ENCODE results near the gene RAB40B.

RAB40B gene

GRCh38 chr17:82692268-82692667, 6.2 kb downstream of the RAB40B start:
- DNase-seq (ENCODE audit: low read depth) = no peak

- DNase-seq (ENCODE audit: low read depth) = no peak
These were observed 6.8 kb downstream of the RAB40B start for GRCh38 chr17:82691714-82692113.

GRCh38 chr17:82690786-82691489, 7.6 kb downstream of the RAB40B start:
- DNase-seq (ENCODE audit: low read depth) = no peak

- DNase-seq (ENCODE audit: low read depth) = no peak
These were observed 9.4 kb downstream of the RAB40B start for GRCh38 chr17:82689077-82689476.

GRCh38 chr17:82687871-82688270, 10.6 kb downstream of the RAB40B start:
- DNase-seq (ENCODE audit: low read depth) = no peak

- no peak for DNase-seq (ENCODE audit: low read depth)
These were observed 11.1 kb downstream of the RAB40B start for GRCh38 chr17:82687375-82687861.

- no peak for DNase-seq (ENCODE audit: low read depth)
These were observed 11.9 kb downstream of the RAB40B start for GRCh38 chr17:82686366-82687324.

- no peak for DNase-seq (ENCODE audit: low read depth)
These were observed 13.2 kb downstream of the RAB40B start for GRCh38 chr17:82685291-82685690.

GRCh38 chr17:82684228-82684841, 14.2 kb downstream of the RAB40B start:
- DNase-seq (ENCODE audit: low read depth) = no peak

GRCh38 chr17:82683534-82683933, 15.0 kb downstream of the RAB40B start:
- DNase-seq (ENCODE audit: low read depth) = no peak

GRCh38 chr17:82681547-82681946, 17.0 kb downstream of the RAB40B start:
- DNase-seq (ENCODE audit: low read depth) = no peak

GRCh38 chr17:82679586-82680465, 18.7 kb downstream of the RAB40B start:
- DNase-seq (ENCODE audit: low read depth) = no peak

GRCh38 chr17:82678265-82678891, 20.1 kb downstream of the RAB40B start:
- no peak for DNase-seq (ENCODE audit: low read depth)

- DNase-seq (ENCODE audit: low read depth) = no peak
These were observed 21.1 kb downstream of the RAB40B start for GRCh38 chr17:82677353-82677925.

GRCh38 chr17:82675476-82676245, 22.8 kb downstream of the RAB40B start:
- DNase-seq (ENCODE audit: low read depth) = no peak

GRCh38 chr17:82674656-82675475, 23.6 kb downstream of the RAB40B start:
- no peak for DNase-seq (ENCODE audit: low read depth)

GRCh38 chr17:82670661-82671450, 27.6 kb downstream of the RAB40B start:
- DNase-seq (ENCODE audit: low read depth) = no peak

- peak; percentile 28 for DNase-seq (ENCODE audit: low read depth)
These were observed 29.8 kb downstream of the RAB40B start for GRCh38 chr17:82668631-82669099.

All from activated T-cell treated with anti-CD3 and anti-CD28 coated beads for 24 hours (primary cell).